ENCODE results near the gene RBBP8NL. TPM values are rescaled to one million over a fixed set of nuclear protein-coding genes. Genes with fewer than 3 reads are reported as not detected.
A peak's percentile ranks its signal among the peaks of the same experiment; 100 is the strongest.

RBBP8NL gene
- polyA plus RNA-seq, 1 donor (not counting 4 experiments of a cell fraction or from before 2014, with no cell fraction given), result 0.13 TPM

DNA sequence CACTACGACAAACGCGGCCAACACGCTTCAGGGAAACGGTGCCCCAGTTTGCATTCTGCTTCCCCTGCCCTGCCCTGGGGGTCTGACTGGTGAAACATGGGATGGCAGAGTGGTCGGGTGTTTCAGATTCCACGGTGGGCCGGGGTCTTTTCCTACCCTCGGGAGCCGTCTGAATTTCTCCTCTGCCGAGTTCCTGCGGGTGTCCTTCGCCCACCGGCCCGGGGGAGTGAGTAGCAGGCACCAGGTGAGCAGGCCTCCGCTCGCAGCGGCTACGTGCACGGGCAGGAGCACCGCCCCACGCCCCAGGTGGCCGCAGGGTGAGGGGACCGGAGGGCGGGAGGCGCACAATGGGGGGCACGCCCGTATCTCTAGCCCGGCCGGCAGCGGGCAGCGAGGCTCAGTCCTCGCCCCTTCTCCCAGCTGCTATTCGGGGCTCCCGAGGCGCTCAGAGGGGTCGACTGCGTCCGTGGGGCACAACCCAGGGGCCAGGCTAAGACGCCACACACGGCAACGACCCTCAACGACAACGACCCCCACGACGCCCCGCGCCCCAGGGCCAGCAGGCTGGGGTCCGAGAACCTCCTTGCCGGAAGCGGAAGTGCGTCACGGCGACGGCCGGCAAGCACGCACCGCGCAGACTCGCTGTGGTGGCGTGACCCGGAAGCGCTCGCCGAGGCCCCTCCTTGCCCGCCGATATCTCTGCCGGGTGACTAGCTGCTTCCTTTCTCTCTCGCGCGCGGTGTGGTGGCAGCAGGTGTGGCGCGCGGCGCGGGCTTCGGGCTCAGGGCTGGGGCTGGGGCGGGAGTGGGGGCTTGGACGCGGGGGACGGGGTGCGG, 40.7 kb downstream of the RBBP8NL start, which contains the start of gene RPS21:
Gene RPS21 (plus strand): TSS at position 721 of the 836 bp plus-strand sequence. CDS start 236 bp downstream, outside the sequence.
- no peaks in the 10 kb centered on the region for H3K27me3 ChIP-seq (ENCODE audit: control insufficient read depth, extremely low read depth, insufficient read depth, low read length)
- H3K9me3 ChIP-seq (ENCODE audit: control insufficient read depth, low read depth, low read length), result no peaks in the 10 kb centered on the region
- TF ChIP-seq CTCF (optimal IDR thresholded peaks at IDR 0.05 in 1 of 3, IDR thresholded peaks at IDR 0.05 in 1 of 3, conservative IDR thresholded peaks at IDR 0.05 in 1 of 3; ENCODE audit: extremely low read depth in 1 of 3, insufficient read depth in 2 of 3, low read length in 3 of 3) (no peak), EZH2 (IDR thresholded peaks at IDR 0.05; ENCODE audit: low read length) (no peak)
- peak within 1 kb of the TSS; percentile 99 for H3K4me2 ChIP-seq (ENCODE audit: control insufficient read depth, extremely low read depth, insufficient read depth, low read depth, low read length)
- peak within 1 kb of the TSS; percentile 89 to 99 (median 90) for H3K4me3 ChIP-seq (ENCODE audit: control insufficient read depth in 2 of 3, extremely low read depth in 1 of 3, insufficient read depth in 2 of 3, low read depth in 1 of 3, low read length in 3 of 3)
- DNase-seq (ENCODE audit: low read depth, low spot score) (no peak), FAIRE-seq (no peak)
- peak within 1 kb of the TSS; percentile 86 for H3K27ac ChIP-seq (ENCODE audit: control insufficient read depth, insufficient read depth, low read length)
- peak within 1 kb of the TSS; percentile 62 for H2AFZ ChIP-seq (ENCODE audit: control insufficient read depth, low read length)
- H3K4me1 ChIP-seq (ENCODE audit: control insufficient read depth, extremely low read depth, insufficient read depth, low read length), result peaks cover 21% of the 10 kb centered on the region
- peak within 1 kb of the TSS; percentile 93 for H3K9ac ChIP-seq (ENCODE audit: control insufficient read depth, extremely low read depth, insufficient read depth, low read length)
- peaks cover 10% of the 10 kb centered on the region for H4K20me1 ChIP-seq (ENCODE audit: control insufficient read depth, extremely low read depth, insufficient read depth, low read length)
- H3K36me3 ChIP-seq (ENCODE audit: control insufficient read depth in 2 of 2, extremely low read depth in 1 of 2, insufficient read depth in 2 of 2, low read length in 2 of 2), result peaks cover 28 to 29% of the 10 kb centered on the region in 2 experiments
- dilution Hi-C loops (cut with MboI; ENCODE audit: extremely low pct_ligation_motif_present, low sequenced_read_pairs), result no loop called here
- H3K9me1 ChIP-seq (ENCODE audit: control insufficient read depth, extremely low read depth, insufficient read depth, low read length), result no peaks in the 10 kb centered on the region
- H3K79me2 ChIP-seq (ENCODE audit: control insufficient read depth, insufficient read depth, low read length), result peaks cover 59% of the 10 kb centered on the region

- Histone ChIP-seq H3K9ac (ENCODE audit: control insufficient read depth, extremely low read depth, insufficient read depth, low read length) (no peak overlapping the region), H3K9me3 (ENCODE audit: control insufficient read depth, low read depth, low read length) (no peaks in the 10 kb centered on the region), H3K27me3 (ENCODE audit: control insufficient read depth, extremely low read depth, insufficient read depth, low read length) (no peaks in the 10 kb centered on the region), H3K9me1 (ENCODE audit: control insufficient read depth, extremely low read depth, insufficient read depth, low read length) (peaks cover 3% of the 10 kb centered on the region), H4K20me1 (ENCODE audit: control insufficient read depth, extremely low read depth, insufficient read depth, low read length) (no peaks in the 10 kb centered on the region), H3K4me1 (ENCODE audit: control insufficient read depth, extremely low read depth, insufficient read depth, low read length) (peaks cover 38% of the 10 kb centered on the region), H3K4me3 (ENCODE audit: control insufficient read depth in 2 of 3, extremely low read depth in 1 of 3, insufficient read depth in 2 of 3, low read depth in 1 of 3, low read length in 3 of 3) (no peak overlapping the region), H3K27ac (ENCODE audit: control insufficient read depth, insufficient read depth, low read length) (peak overlapping the region; percentile 90), H2AFZ (ENCODE audit: control insufficient read depth, low read length) (no peak overlapping the region), H3K4me2 (ENCODE audit: control insufficient read depth, extremely low read depth, insufficient read depth, low read depth, low read length) (no peak overlapping the region), H3K36me3 (ENCODE audit: control insufficient read depth in 2 of 2, extremely low read depth in 1 of 2, insufficient read depth in 2 of 2, low read length in 2 of 2) (peaks cover 8 to 11% of the 10 kb centered on the region in 2 experiments), H3K79me2 (ENCODE audit: control insufficient read depth, insufficient read depth, low read length) (peaks cover 32% of the 10 kb centered on the region)
- DNase-seq (ENCODE audit: low read depth, low spot score) (no peak), FAIRE-seq (no peak)
- dilution Hi-C loops (cut with MboI; ENCODE audit: extremely low pct_ligation_motif_present, low sequenced_read_pairs), result no loop called here
- TF ChIP-seq EZH2 (IDR thresholded peaks at IDR 0.05; ENCODE audit: low read length) (no peak), CTCF (optimal IDR thresholded peaks at IDR 0.05 in 1 of 3, IDR thresholded peaks at IDR 0.05 in 1 of 3, conservative IDR thresholded peaks at IDR 0.05 in 1 of 3; ENCODE audit: extremely low read depth in 1 of 3, insufficient read depth in 2 of 3, low read length in 3 of 3) (peak; percentile 98)
These were observed 44.8 kb downstream of the RBBP8NL start for GRCh38 chr20:62382306-62383198.
